ENCODE measurements around the gene PACRG. TPM values are rescaled to one million over a fixed set of nuclear protein-coding genes. Genes with fewer than 3 reads are reported as not detected.

PACRG gene
- total RNA-seq, 2 donors from 2014 or later, result not detected

GRCh38 chr6:162713974-162714780 is 13.6 kb upstream of the PACRG start:
- H3K27me3 Mint-ChIP-seq (ENCODE audit: low read depth), result no peaks in the 10 kb centered on the region
- H3K36me3 Mint-ChIP-seq (ENCODE audit: insufficient read depth in 2 of 2), result peaks cover 0 to 3% of the 10 kb centered on the region in 2 donors
- peaks cover 4% of the 10 kb centered on the region in 2 donors for H3K9me3 Mint-ChIP-seq
- no peak overlapping the region for H3K27ac Mint-ChIP-seq
- no peaks in the 10 kb centered on the region for H3K4me1 Mint-ChIP-seq (ENCODE audit: low read depth)
- no peak for DNase-seq
- ATAC-seq (replicated peaks in 1 of 2), result no peak
- H3K4me3 Mint-ChIP-seq, result no peak overlapping the region

GRCh38 chr6:162715601-162716000 is 12.2 kb upstream of the PACRG start:
- H3K9me3 Mint-ChIP-seq, result peaks cover 4% of the 10 kb centered on the region in 2 donors
- H3K27ac Mint-ChIP-seq, result no peak overlapping the region
- no peak overlapping the region for H3K4me3 Mint-ChIP-seq
- H3K36me3 Mint-ChIP-seq (ENCODE audit: insufficient read depth in 2 of 2), result peaks cover 0 to 3% of the 10 kb centered on the region in 2 donors
- H3K27me3 Mint-ChIP-seq (ENCODE audit: low read depth), result no peaks in the 10 kb centered on the region
- ATAC-seq (replicated peaks in 1 of 2) (no peak), DNase-seq (no peak)
- no peaks in the 10 kb centered on the region for H3K4me1 Mint-ChIP-seq (ENCODE audit: low read depth)

- peaks cover 0 to 3% of the 10 kb centered on the region in 2 donors for H3K36me3 Mint-ChIP-seq (ENCODE audit: insufficient read depth in 2 of 2)
- H3K4me1 Mint-ChIP-seq (ENCODE audit: low read depth), result no peaks in the 10 kb centered on the region
- peaks cover 4% of the 10 kb centered on the region in 2 donors for H3K9me3 Mint-ChIP-seq
- H3K27me3 Mint-ChIP-seq (ENCODE audit: low read depth), result no peaks in the 10 kb centered on the region
- no peak overlapping the region for H3K27ac Mint-ChIP-seq
- no peak overlapping the region for H3K4me3 Mint-ChIP-seq
- no peak for DNase-seq
- no peak for ATAC-seq (replicated peaks in 1 of 2)
Measured at GRCh38 chr6:162719528-162719927, 8.2 kb upstream of the PACRG start.

- Mint-ChIP-seq H3K27me3 (ENCODE audit: low read depth) (no peaks in the 10 kb centered on the region), H3K27ac (no peak overlapping the region), H3K4me1 (ENCODE audit: low read depth) (no peaks in the 10 kb centered on the region), H3K9me3 (peaks cover 4% of the 10 kb centered on the region in 2 donors), H3K36me3 (ENCODE audit: insufficient read depth in 2 of 2) (peaks cover 0 to 3% of the 10 kb centered on the region in 2 donors), H3K4me3 (no peak overlapping the region)
- ATAC-seq (replicated peaks in 1 of 2) (no peak), DNase-seq (no peak)
Measured at GRCh38 chr6:162721404-162721687, 6.4 kb upstream of the PACRG start.

- H3K27me3 Mint-ChIP-seq (ENCODE audit: low read depth), result no peaks in the 10 kb centered on the region
- DNase-seq (no peak), ATAC-seq (replicated peaks in 1 of 2) (no peak)
- H3K9me3 Mint-ChIP-seq, result peaks cover 0 to 2% of the 10 kb centered on the region in 2 donors
- H3K27ac Mint-ChIP-seq, result no peak overlapping the region
- no peaks in the 10 kb centered on the region for H3K36me3 Mint-ChIP-seq (ENCODE audit: insufficient read depth in 2 of 2)
- H3K4me3 Mint-ChIP-seq, result no peak overlapping the region
- H3K4me1 Mint-ChIP-seq (ENCODE audit: low read depth), result peaks cover 5% of the 10 kb centered on the region
Measured at GRCh38 chr6:162722226-162722625, 5.5 kb upstream of the PACRG start.

GRCh38 chr6:162722633-162723032 is 5.1 kb upstream of the PACRG start:
- Mint-ChIP-seq H3K4me1 (ENCODE audit: low read depth) (peaks cover 5% of the 10 kb centered on the region), H3K9me3 (peaks cover 0 to 2% of the 10 kb centered on the region in 2 donors), H3K27me3 (ENCODE audit: low read depth) (no peaks in the 10 kb centered on the region), H3K36me3 (ENCODE audit: insufficient read depth in 2 of 2) (no peaks in the 10 kb centered on the region), H3K27ac (no peak overlapping the region), H3K4me3 (no peak overlapping the region)
- DNase-seq, result no peak
- no peak for ATAC-seq (replicated peaks in 1 of 2)

- no peak for DNase-seq
- H3K36me3 Mint-ChIP-seq (ENCODE audit: insufficient read depth in 2 of 2), result peaks cover 0 to 3% of the 10 kb centered on the region in 2 donors
- peaks cover 10% of the 10 kb centered on the region for H3K4me1 Mint-ChIP-seq (ENCODE audit: low read depth)
- peaks cover 2% of the 10 kb centered on the region in 2 donors for H3K9me3 Mint-ChIP-seq
- peak overlapping the region; percentile 65 for H3K27ac Mint-ChIP-seq
- H3K4me3 Mint-ChIP-seq, result peak overlapping the region; percentile 89 to 92
- H3K27me3 Mint-ChIP-seq (ENCODE audit: low read depth), result no peaks in the 10 kb centered on the region
- no peak for ATAC-seq (replicated peaks in 1 of 2)
Measured at GRCh38 chr6:162726947-162727321, 840 bp upstream of the PACRG start.

GRCh38 chr6:162728197-162728596 is 423 bp downstream of the PACRG start:
- H3K27me3 Mint-ChIP-seq (ENCODE audit: low read depth), result no peaks in the 10 kb centered on the region
- H3K4me1 Mint-ChIP-seq (ENCODE audit: low read depth), result peaks cover 10% of the 10 kb centered on the region
- DNase-seq (no peak), ATAC-seq (replicated peaks in 1 of 2) (no peak)
- peak overlapping the region; percentile 89 to 92 for H3K4me3 Mint-ChIP-seq
- H3K9me3 Mint-ChIP-seq, result peaks cover 2% of the 10 kb centered on the region in 2 donors
- peak overlapping the region; percentile 30 for H3K27ac Mint-ChIP-seq
- H3K36me3 Mint-ChIP-seq (ENCODE audit: insufficient read depth in 2 of 2), result peaks cover 0 to 3% of the 10 kb centered on the region in 2 donors

GRCh38 chr6:162728706-162729105 is 932 bp downstream of the PACRG start:
- peaks cover 0 to 6% of the 10 kb centered on the region in 2 donors for H3K36me3 Mint-ChIP-seq (ENCODE audit: insufficient read depth in 2 of 2)
- peaks cover 10% of the 10 kb centered on the region for H3K4me1 Mint-ChIP-seq (ENCODE audit: low read depth)
- H3K4me3 Mint-ChIP-seq, result peak overlapping the region in 1 of 2 donors; percentile 37
- H3K27me3 Mint-ChIP-seq (ENCODE audit: low read depth), result no peaks in the 10 kb centered on the region
- no peak for ATAC-seq (replicated peaks in 1 of 2)
- H3K9me3 Mint-ChIP-seq, result peaks cover 2% of the 10 kb centered on the region in 2 donors
- no peak for DNase-seq
- H3K27ac Mint-ChIP-seq, result no peak overlapping the region

GRCh38 chr6:162730502-162730901 is 2.7 kb downstream of the PACRG start:
- Mint-ChIP-seq H3K4me3 (no peak overlapping the region), H3K9me3 (peaks cover 2% of the 10 kb centered on the region in 2 donors), H3K27me3 (ENCODE audit: low read depth) (no peaks in the 10 kb centered on the region), H3K4me1 (ENCODE audit: low read depth) (peaks cover 10% of the 10 kb centered on the region), H3K27ac (no peak overlapping the region), H3K36me3 (ENCODE audit: insufficient read depth in 2 of 2) (peaks cover 2 to 7% of the 10 kb centered on the region in 2 donors)
- DNase-seq (no peak), ATAC-seq (replicated peaks in 1 of 2) (no peak)

- Mint-ChIP-seq H3K4me3 (no peak overlapping the region), H3K27me3 (ENCODE audit: low read depth) (no peaks in the 10 kb centered on the region), H3K9me3 (peaks cover 2% of the 10 kb centered on the region in 2 donors), H3K36me3 (ENCODE audit: insufficient read depth in 2 of 2) (peaks cover 2 to 7% of the 10 kb centered on the region in 2 donors), H3K27ac (no peak overlapping the region), H3K4me1 (ENCODE audit: low read depth) (no peaks in the 10 kb centered on the region)
- no peak for DNase-seq
- ATAC-seq (replicated peaks in 1 of 2), result no peak
Measured at GRCh38 chr6:162733489-162733888, 5.7 kb downstream of the PACRG start.

- Mint-ChIP-seq H3K27ac (no peak overlapping the region), H3K36me3 (ENCODE audit: insufficient read depth in 2 of 2) (peaks cover 2 to 4% of the 10 kb centered on the region in 2 donors), H3K9me3 (no peaks in the 10 kb centered on the region), H3K27me3 (ENCODE audit: low read depth) (no peaks in the 10 kb centered on the region), H3K4me1 (ENCODE audit: low read depth) (no peaks in the 10 kb centered on the region), H3K4me3 (no peak overlapping the region)
- DNase-seq (no peak), ATAC-seq (replicated peaks in 1 of 2) (no peak)
Measured at GRCh38 chr6:162736961-162737360, 9.2 kb downstream of the PACRG start.

GRCh38 chr6:162750776-162751175 is 23.0 kb downstream of the PACRG start:
- Mint-ChIP-seq H3K9me3 (peaks cover 2 to 5% of the 10 kb centered on the region in 2 donors), H3K36me3 (ENCODE audit: insufficient read depth in 2 of 2) (no peaks in the 10 kb centered on the region), H3K4me1 (ENCODE audit: low read depth) (no peaks in the 10 kb centered on the region), H3K27me3 (ENCODE audit: low read depth) (no peaks in the 10 kb centered on the region), H3K4me3 (no peak overlapping the region), H3K27ac (no peak overlapping the region)
- ATAC-seq (replicated peaks in 1 of 2) (no peak), DNase-seq (no peak)
